PC-9 (cell line): ENCODE measurements around the gene FOXS1.

ENCODE experiments used
- EZH2 ChIP-seq: fragments of 200-600 bp; sonication (generic); IDR thresholded peaks from 2 replicates; pipeline ENCODE4 v1.8.0; 2017; ENCODE audit warnings: antibody characterized with exemption, low read depth
- TF ChIP-seq, protein P1 (sequence below): fragments of 200-600 bp; sonication (generic); conservative IDR thresholded peaks from 2 replicates; pipeline ENCODE4 v1.6.1; 2017; ENCODE audit warnings: mixed run types, antibody characterized with exemption, mild to moderate bottlenecking, moderate library complexity

DNA sequence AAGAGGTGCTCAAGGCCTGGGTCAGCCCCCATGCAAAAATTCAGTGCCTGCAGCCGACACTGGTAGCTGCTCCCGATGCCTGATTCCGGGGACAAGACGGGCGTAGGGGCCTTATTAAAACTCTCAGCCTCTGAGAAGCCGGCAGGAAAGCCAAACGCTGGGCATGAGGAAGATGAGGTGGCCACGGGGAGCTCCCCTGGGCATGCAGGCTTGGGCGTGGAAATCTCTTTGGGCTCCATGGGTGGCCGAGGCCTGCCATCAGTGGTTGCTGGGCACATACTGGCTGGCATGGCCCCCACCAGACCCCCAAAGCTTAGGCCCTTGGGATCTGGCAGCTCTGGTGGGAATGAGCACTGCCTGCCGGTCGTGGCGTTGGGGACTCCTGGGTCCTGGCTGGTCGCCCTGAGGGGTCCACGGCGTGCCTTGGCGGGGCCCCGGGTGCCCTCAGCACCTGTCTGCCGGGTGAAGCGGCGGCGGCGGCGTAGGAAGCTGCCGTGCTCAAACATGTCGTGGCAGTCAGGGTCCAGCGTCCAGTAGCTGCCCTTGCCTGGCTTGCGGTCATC lies 586 bp downstream of the FOXS1 start:
- TF ChIP-seq, protein P1, sequence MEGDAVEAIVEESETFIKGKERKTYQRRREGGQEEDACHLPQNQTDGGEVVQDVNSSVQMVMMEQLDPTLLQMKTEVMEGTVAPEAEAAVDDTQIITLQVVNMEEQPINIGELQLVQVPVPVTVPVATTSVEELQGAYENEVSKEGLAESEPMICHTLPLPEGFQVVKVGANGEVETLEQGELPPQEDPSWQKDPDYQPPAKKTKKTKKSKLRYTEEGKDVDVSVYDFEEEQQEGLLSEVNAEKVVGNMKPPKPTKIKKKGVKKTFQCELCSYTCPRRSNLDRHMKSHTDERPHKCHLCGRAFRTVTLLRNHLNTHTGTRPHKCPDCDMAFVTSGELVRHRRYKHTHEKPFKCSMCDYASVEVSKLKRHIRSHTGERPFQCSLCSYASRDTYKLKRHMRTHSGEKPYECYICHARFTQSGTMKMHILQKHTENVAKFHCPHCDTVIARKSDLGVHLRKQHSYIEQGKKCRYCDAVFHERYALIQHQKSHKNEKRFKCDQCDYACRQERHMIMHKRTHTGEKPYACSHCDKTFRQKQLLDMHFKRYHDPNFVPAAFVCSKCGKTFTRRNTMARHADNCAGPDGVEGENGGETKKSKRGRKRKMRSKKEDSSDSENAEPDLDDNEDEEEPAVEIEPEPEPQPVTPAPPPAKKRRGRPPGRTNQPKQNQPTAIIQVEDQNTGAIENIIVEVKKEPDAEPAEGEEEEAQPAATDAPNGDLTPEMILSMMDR = no peak
- no peak for TF ChIP-seq EZH2
